HG02759 (cell line): ENCODE data around the gene SPATA1.
"Not testable (repeated sequence)": the region's sequence is repeated elsewhere in the genome, so short reads cannot be mapped to it uniquely, and the experiment has no call there.

Source experiments
- ATAC-seq: cut with Tn5 transposase; IDR thresholded peaks from one replicate; pipeline ENCODE4 v1.9.1; 2021; ENCODE audit warnings: mild to moderate bottlenecking, moderate library complexity; ENCODE audit not compliant: unreplicated experiment

SPATA1 gene

GRCh38 chr1:84506002-84506728 lies at the start of gene SPATA1, which contains the start of gene GNG5:
Gene SPATA1 (plus strand): TSS chr1:84506386. CDS start chr1:84516360, 9,974 bp downstream.
Gene GNG5 (minus strand): TSS chr1:84506581. CDS start chr1:84506091, 490 bp downstream.
- ATAC-seq, result peak; percentile 82

GRCh38 chr1:84462118-84462517 lies 44.1 kb upstream of the SPATA1 start:
- no peak for ATAC-seq

GRCh38 chr1:84467298-84467697 lies 38.9 kb upstream of the SPATA1 start:
- no peak for ATAC-seq

GRCh38 chr1:84476225-84476624 lies 30.0 kb upstream of the SPATA1 start:
- no peak for ATAC-seq

- peak; percentile 97 for ATAC-seq
Measured at GRCh38 chr1:84478876-84479868, 27.0 kb upstream of the SPATA1 start, which contains the start of gene RPF1. Gene RPF1 (plus strand): TSS chr1:84479266. CDS start chr1:84479282, 16 bp downstream.

GRCh38 chr1:84479998-84480397 lies 26.2 kb upstream of the SPATA1 start:
- ATAC-seq, result peak; percentile 16

- no peak for ATAC-seq
Measured at GRCh38 chr1:84480650-84481049, 25.5 kb upstream of the SPATA1 start.

GRCh38 chr1:84481317-84481716 lies 24.9 kb upstream of the SPATA1 start:
- ATAC-seq, result no peak

GRCh38 chr1:84488107-84488506 lies 18.1 kb upstream of the SPATA1 start:
- ATAC-seq, result no peak

- ATAC-seq, result no peak
Measured at GRCh38 chr1:84489766-84490165, 16.4 kb upstream of the SPATA1 start.

GRCh38 chr1:84492726-84493125 lies 13.5 kb upstream of the SPATA1 start:
- no peak for ATAC-seq

GRCh38 chr1:84493747-84494146 lies 12.4 kb upstream of the SPATA1 start:
- ATAC-seq, result no peak

GRCh38 chr1:84496498-84496897 lies 9.7 kb upstream of the SPATA1 start:
- ATAC-seq, result no peak

GRCh38 chr1:84497631-84498275 lies 8.4 kb upstream of the SPATA1 start:
- no peak for ATAC-seq

- no peak for ATAC-seq
Measured at GRCh38 chr1:84502927-84503326, 3.3 kb upstream of the SPATA1 start.

GRCh38 chr1:84504580-84505492 lies 1.4 kb upstream of the SPATA1 start:
- ATAC-seq, result no peak

- ATAC-seq, result peak; percentile 43
Measured at GRCh38 chr1:84505493-84506001, 639 bp upstream of the SPATA1 start.

- ATAC-seq, result no peak
Measured at GRCh38 chr1:84506729-84507453, 705 bp downstream of the SPATA1 start.

GRCh38 chr1:84507887-84508286 lies 1.7 kb downstream of the SPATA1 start:
- not testable (repeated sequence) for ATAC-seq
